Pancreas (tissue), 10 donors: Measurements from ENCODE around the gene ABI3. TPM values are rescaled to one million over a fixed set of nuclear protein-coding genes. Genes with fewer than 3 reads are reported as not detected.
"Not testable (repeated sequence)": the region's sequence is repeated elsewhere in the genome, so short reads cannot be mapped to it uniquely, and the experiment has no call there.

Source experiments
- ATAC-seq, 4 donors: fragments of 200-7000 bp; cut with Tn5 transposase; one replicate each; pipeline versions ENCODE4 v1.8.0 to v1.9.1; 2020; ENCODE audit warnings: mild to moderate bottlenecking in 4 of 4, moderate library complexity in 4 of 4
- DNase-seq, 6 donors: peaks; one replicate each; pipeline ENCODE4 v3.0.0-alpha.2; 2020
- FAIRE-seq: peaks from 2 replicates; lab custom pipeline; 2012; peaks lifted over from hg19 to GRCh38; lab: Jason Lieb, UNC
- H3K27ac ChIP-seq, 4 donors: fragments of 200-600 bp; sonication (generic); 1 replicate in 3 of 4; 2 replicates in 1 of 4; pipeline versions ENCODE4 v1.5.0 to v1.8.0; 2020
- H3K27me3 ChIP-seq, 4 donors: fragments of 200-600 bp; one replicate each; pipeline ENCODE4 v1.8.0; 2021
- H3K36me3 ChIP-seq, 3 donors: fragments of 200-600 bp; sonication (generic) in 1 of 3; one replicate each; pipeline versions ENCODE4 v1.5.0 to v1.8.0; 2020 to 2021
- H3K4me1 ChIP-seq, 3 donors: fragments of 200-600 bp; one replicate each; pipeline ENCODE4 v1.8.0; 2021
- H3K4me3 ChIP-seq, 4 donors: fragments of 200-600 bp; sonication (generic) in 2 of 4; one replicate each; pipeline versions ENCODE4 v1.5.0 to v1.8.0; 2020 to 2021
- H3K9me3 ChIP-seq, 4 donors: fragments of 200-600 bp; one replicate each; pipeline ENCODE4 v1.8.0; 2021
- WGBS, 2 donors: extraction: QIAGEN DNeasy Blood & Tissue Kit; methylation state at CpG; one replicate each; pipeline ENCODE4 v1.1.7; 2013; 5-methylcytosine and 5-hydroxymethylcytosine counted together
- intact Hi-C, 3 donors: fragments of 100-400 bp; cut with DNase I; formaldehyde crosslinking; loops; one replicate each; pipeline versions ENCODE4 v1.11.1 to v1.14.2; 2022
- polyA plus RNA-seq, 2 donors: library from polyadenylated mRNA; stranded (reverse); fragments of 200-250 nt; gene quantifications; one replicate each; pipeline ENCODE4 v1.2.3, GENCODE V29; 2013
- total RNA-seq, 6 donors: library from RNA; stranded (reverse); fragmentation: NEBNext Ultra II Directional in 4 of 6; extraction: Animal tissue kit (Norgen Biotek cat#: 25700) in 4 of 6; gene quantifications; one replicate each; pipeline versions ENCODE4 v1.2.1 to v1.2.4, GENCODE V29; 2021 to 2023
- TF ChIP-seq, protein P1 (sequence below), 4 donors: fragments of 200-600 bp; sonication (generic) in 3 of 4; IDR thresholded peaks; one replicate each; pipeline versions ENCODE4 v1.5.0 to v1.8.0; 2021; ENCODE audit warnings: antibody characterized with exemption in 4 of 4
- donor health status: healthy with polysubstance abuse.
- donor health status: DM: no; HTN: no; CAD: no; lungs with moderate emphysema.
- donor health status: DM: no; HTN: no; CAD: no.
- donor health status: control.
- donor health status: control.
- donor health status: Bipolar disorder and iron deficiency.
- donor health status: DM: yes; HTN: yes; CAD: no.
- donor health status: DM: no; HTN: no; CAD: no.
- donor health status: DM: no; HTN: no; CAD: no.
- donor health status: DM: yes; HTN: yes; CAD: no.

The ABI3 gene
- total and polyA plus RNA-seq, 8 donors: 1.1 to 7.1 (median 3.1) TPM

DNA sequence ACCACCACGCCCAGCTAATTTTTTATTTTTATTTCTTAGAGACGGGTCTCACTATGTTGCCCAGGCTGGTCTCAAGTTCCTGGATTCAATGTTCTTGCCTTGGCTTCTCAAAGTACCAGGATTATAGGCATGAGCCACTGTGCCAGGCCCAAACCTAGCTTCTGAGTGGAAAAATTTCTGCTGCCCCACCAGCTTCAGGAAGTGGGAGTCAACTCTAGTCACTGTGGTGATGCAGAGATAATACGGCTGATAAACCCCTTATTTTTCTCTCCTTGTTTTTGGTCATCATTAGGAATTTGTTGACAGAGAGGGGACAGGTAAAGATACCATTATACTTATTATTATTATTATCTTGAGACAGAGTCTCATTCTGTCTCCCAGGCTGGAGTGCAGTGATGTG lies 47.9 kb downstream of the ABI3 start:
- DNase-seq (no peak), ATAC-seq (no peak), FAIRE-seq (no peak)
- Histone ChIP-seq H3K9me3 (no peaks in the 10 kb centered on the region), H3K36me3 (no peaks in the 10 kb centered on the region), H3K27ac (no peak overlapping the region), H3K4me3 (no peak overlapping the region), H3K4me1 (no peaks in the 10 kb centered on the region), H3K27me3 (no peaks in the 10 kb centered on the region)
- 85 to 93% methylated on average over 3 of the region's 3 CpGs for WGBS, 2 donors
- intact Hi-C loops: no loop called here
- TF ChIP-seq, protein P1, sequence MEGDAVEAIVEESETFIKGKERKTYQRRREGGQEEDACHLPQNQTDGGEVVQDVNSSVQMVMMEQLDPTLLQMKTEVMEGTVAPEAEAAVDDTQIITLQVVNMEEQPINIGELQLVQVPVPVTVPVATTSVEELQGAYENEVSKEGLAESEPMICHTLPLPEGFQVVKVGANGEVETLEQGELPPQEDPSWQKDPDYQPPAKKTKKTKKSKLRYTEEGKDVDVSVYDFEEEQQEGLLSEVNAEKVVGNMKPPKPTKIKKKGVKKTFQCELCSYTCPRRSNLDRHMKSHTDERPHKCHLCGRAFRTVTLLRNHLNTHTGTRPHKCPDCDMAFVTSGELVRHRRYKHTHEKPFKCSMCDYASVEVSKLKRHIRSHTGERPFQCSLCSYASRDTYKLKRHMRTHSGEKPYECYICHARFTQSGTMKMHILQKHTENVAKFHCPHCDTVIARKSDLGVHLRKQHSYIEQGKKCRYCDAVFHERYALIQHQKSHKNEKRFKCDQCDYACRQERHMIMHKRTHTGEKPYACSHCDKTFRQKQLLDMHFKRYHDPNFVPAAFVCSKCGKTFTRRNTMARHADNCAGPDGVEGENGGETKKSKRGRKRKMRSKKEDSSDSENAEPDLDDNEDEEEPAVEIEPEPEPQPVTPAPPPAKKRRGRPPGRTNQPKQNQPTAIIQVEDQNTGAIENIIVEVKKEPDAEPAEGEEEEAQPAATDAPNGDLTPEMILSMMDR (IDR thresholded peaks at IDR 0.05): no peak

DNA sequence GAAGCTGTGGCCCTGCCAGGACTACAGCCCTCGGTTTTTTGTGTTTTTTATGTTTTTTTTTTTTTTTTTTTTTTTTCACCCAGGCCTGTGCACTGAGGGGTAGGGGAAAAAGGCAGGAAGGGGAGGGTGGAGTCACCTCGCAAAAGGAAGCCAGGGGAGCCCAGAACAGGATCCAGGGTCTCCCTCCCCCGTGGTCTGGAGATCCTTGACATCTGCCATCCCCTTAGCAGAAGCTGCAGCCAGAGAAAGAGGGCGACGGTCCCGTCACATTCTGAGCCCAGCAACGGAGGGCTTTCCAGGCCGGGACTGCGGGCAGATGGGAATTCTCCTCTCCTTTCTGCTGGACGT lies 49.1 kb downstream of the ABI3 start:
- DNase-seq (no peak), FAIRE-seq (no peak), ATAC-seq (no peak)
- intact Hi-C loops: no loop called here
- no peaks in the 10 kb centered on the region for H3K36me3 ChIP-seq
- no peaks in the 10 kb centered on the region for H3K4me1 ChIP-seq
- no peaks in the 10 kb centered on the region for H3K9me3 ChIP-seq
- TF ChIP-seq, protein P1 (IDR thresholded peaks at IDR 0.05): no peak
- no peaks in the 10 kb centered on the region for H3K27me3 ChIP-seq
- H3K4me3 ChIP-seq: peak overlapping the region in 3 of 4 donors; percentile 36 to 58 (median 56)
- peak overlapping the region in 2 of 4 donors; percentile 61 to 71 for H3K27ac ChIP-seq
- WGBS, 2 donors: 35 to 45% methylated on average over 9 to 10 of the region's 10 CpGs

DNA sequence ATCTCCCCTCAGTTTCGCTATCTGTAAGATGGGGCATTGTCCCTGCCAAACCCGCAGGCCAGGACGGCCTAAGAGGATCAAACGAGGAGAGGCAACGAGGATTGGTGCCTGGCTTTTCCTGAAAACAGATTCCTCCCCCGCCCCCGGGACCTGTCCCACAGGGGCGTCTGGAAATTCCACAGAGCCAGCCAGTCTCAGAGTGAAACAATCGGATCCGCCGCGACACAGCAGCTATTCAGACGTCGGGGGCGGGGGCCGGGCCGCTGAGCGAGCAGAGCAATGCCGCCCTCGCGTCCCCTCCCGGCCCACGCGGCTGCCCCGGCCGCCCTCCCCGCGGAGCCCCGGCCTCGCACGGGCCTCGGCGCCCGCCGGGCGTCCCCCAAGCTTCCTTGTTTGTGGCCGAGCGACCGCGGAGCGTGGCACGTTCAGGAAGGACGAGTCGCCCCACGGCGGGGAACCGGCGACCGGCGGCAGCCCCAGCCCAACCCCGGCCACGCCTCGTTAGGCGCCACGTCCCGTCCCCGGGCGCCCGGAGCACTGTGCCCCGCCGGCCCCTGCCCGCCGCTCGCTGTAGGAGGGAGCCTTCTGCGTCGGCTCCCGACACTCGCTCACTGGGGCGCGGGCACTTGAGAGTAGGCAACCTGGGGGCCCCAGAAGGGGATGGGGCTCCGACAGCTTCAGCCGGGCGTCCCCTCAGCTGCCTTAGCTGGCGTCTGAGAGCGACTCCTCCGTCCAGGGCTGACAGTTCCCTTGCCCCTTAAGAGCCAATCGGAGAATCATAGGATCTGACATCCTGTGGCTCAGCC lies 49.7 kb downstream of the ABI3 start:
- Histone ChIP-seq H3K9me3 (no peaks in the 10 kb centered on the region), H3K4me1 (no peaks in the 10 kb centered on the region), H3K36me3 (no peaks in the 10 kb centered on the region), H3K27me3 (no peaks in the 10 kb centered on the region), H3K27ac (peak overlapping the region in 2 of 4 donors; percentile 61 to 71), H3K4me3 (peak overlapping the region; percentile 24 to 58 (median 46))
- ATAC-seq (peak; percentile 79 to 88 (median 84)), FAIRE-seq (no peak), DNase-seq (peak; percentile 23 to 81 (median 42))
- WGBS, 2 donors: 2% methylated on average over 67 to 77 of the region's 77 CpGs
- TF ChIP-seq, protein P1 (IDR thresholded peaks at IDR 0.05): no peak
- intact Hi-C loops: no loop called here

DNA sequence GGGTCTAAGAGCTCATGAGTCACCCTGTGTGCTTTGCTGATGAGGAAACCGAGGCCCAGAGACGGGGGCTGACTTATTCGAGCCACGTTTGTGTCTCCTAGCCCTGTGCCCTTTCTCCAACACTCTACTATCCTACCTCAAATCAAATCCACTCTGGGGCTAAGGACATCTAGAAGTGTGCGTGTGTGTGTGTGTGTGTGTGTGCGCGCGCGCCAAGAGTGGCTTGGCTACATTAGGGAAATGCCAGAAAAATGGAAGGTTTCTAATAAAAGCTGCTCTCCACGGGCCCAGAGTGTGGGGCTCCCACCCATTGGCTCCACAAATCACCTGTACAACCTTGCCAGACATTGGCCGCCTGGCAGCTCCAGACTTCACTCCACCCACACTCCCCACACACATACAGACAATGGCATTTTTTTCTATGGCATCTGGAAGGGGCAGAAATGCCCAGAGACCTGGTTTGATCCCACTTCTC lies 50.3 kb downstream of the ABI3 start:
- intact Hi-C loops: no loop called here
- TF ChIP-seq, protein P1 (IDR thresholded peaks at IDR 0.05): no peak
- Histone ChIP-seq H3K4me3 (peak overlapping the region in 3 of 4 donors; percentile 24 to 58 (median 56)), H3K9me3 (no peaks in the 10 kb centered on the region), H3K4me1 (no peaks in the 10 kb centered on the region), H3K36me3 (no peaks in the 10 kb centered on the region), H3K27me3 (no peaks in the 10 kb centered on the region), H3K27ac (peak overlapping the region in 2 of 4 donors; percentile 61 to 71)
- ATAC-seq (peak in 1 of 4 donors; percentile 12), DNase-seq (no peak), FAIRE-seq (no peak)
- WGBS, 2 donors: 51 to 63% methylated on average over 11 of the region's 11 CpGs

DNA sequence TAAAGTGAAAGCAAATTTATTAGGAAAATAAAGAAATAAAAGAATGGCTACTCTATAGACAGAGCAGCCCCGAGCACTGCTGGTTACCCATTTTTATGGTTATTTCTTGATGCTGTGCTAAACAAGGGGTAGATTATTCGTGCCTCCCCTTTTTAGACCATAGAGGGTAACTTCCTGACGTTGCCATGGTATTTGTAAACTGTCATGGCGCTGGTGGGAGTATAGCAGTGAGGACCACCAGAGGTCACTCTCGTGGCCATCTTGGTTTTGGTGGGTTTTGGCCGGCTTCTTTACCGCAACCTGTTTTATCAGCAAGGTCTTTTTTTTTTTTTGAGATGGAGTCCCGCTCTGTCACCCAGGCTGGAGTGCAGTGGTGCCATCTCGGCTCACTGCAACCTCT lies 51.0 kb downstream of the ABI3 start:
- H3K27me3 ChIP-seq, H3K4me3 ChIP-seq, H3K9me3 ChIP-seq, H3K4me1 ChIP-seq, intact Hi-C loops, ATAC-seq, H3K27ac ChIP-seq, DNase-seq, FAIRE-seq, H3K36me3 ChIP-seq: not testable (repeated sequence)
- 87 to 92% methylated on average over 9 of the region's 9 CpGs for WGBS, 2 donors
